ENCODE data around the gene KLHDC9. TPM values are rescaled to one million over a fixed set of nuclear protein-coding genes. Genes with fewer than 3 reads are reported as not detected.

Gene KLHDC9
- total RNA-seq, 2 experiments from 2014 or later: 0.41 TPM; not detected in 1

DNA sequence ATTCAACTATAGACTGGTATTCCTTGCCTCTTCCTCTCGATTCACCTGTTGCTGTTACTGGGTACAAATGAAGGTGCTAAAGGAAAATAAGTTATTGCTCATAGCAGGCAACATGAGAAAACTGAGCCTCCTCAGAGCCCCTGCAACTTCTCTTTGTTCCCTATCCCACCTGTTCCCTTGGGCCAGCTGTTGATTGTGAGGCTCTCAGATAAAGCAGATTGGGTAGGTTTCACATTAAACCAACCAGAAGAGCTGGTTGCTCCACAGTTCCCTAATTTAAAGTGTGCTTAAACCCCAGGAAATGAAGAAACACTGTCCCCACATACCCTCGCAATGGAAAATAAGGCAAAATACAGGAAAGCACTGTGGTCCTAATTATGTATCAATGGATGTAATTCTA is 29.5 kb downstream of the KLHDC9 start:
- H3K27me3 Mint-ChIP-seq: no peaks in the 10 kb centered on the region
- H3K4me1 Mint-ChIP-seq (ENCODE audit: low read depth): peaks cover 53% of the 10 kb centered on the region
- no peaks in the 10 kb centered on the region for H3K9me3 Mint-ChIP-seq
- H3K27ac Mint-ChIP-seq: peak overlapping the region; percentile 65
- Histone ChIP-seq H3K36me3 (ENCODE audit: insufficient read depth, low read length) (peaks cover 65% of the 10 kb centered on the region), H3K4me3 (ENCODE audit: low read length) (no peak overlapping the region), H3K9me3 (ENCODE audit: control insufficient read depth in 1 of 2, insufficient read depth in 1 of 2, low read length in 2 of 2) (no peaks in the 10 kb centered on the region), H3K27me3 (ENCODE audit: control insufficient read depth in 1 of 2, insufficient read depth in 2 of 2, low read length in 2 of 2) (no peaks in the 10 kb centered on the region), H3K4me1 (ENCODE audit: insufficient read depth, low read length) (peaks cover 29% of the 10 kb centered on the region), H3K27ac (ENCODE audit: low read depth in 1 of 2, low read length in 2 of 2) (no peak overlapping the region)
- peaks cover 88% of the 10 kb centered on the region for H3K36me3 Mint-ChIP-seq (ENCODE audit: low read depth)
- no peak overlapping the region for H3K4me3 Mint-ChIP-seq
- TF ChIP-seq, protein P1, sequence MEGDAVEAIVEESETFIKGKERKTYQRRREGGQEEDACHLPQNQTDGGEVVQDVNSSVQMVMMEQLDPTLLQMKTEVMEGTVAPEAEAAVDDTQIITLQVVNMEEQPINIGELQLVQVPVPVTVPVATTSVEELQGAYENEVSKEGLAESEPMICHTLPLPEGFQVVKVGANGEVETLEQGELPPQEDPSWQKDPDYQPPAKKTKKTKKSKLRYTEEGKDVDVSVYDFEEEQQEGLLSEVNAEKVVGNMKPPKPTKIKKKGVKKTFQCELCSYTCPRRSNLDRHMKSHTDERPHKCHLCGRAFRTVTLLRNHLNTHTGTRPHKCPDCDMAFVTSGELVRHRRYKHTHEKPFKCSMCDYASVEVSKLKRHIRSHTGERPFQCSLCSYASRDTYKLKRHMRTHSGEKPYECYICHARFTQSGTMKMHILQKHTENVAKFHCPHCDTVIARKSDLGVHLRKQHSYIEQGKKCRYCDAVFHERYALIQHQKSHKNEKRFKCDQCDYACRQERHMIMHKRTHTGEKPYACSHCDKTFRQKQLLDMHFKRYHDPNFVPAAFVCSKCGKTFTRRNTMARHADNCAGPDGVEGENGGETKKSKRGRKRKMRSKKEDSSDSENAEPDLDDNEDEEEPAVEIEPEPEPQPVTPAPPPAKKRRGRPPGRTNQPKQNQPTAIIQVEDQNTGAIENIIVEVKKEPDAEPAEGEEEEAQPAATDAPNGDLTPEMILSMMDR (IDR thresholded peaks at IDR 0.05): no peak
- ChIA-PET CTCF (interaction anchor here (0.8 to 1.0 kb wide), 2 partner anchors 56 to 261 kb away, joined by 3 read pairs; no protein-coding TSS in a partner anchor), POLR2A (interaction anchor here (0.6 to 1.7 kb wide), 4 partner anchors 10 to 30 kb away, joined by 3 to 8 read pairs (median 4); partner anchors contain the start of genes NIT1, PFDN2 and UFC1)
- DNase-seq: no peak
- ATAC-seq (ENCODE audit: poor library complexity): no peak
- intact Hi-C loops (cut with DNase I, micrococcal nuclease): no loop called here

DNA sequence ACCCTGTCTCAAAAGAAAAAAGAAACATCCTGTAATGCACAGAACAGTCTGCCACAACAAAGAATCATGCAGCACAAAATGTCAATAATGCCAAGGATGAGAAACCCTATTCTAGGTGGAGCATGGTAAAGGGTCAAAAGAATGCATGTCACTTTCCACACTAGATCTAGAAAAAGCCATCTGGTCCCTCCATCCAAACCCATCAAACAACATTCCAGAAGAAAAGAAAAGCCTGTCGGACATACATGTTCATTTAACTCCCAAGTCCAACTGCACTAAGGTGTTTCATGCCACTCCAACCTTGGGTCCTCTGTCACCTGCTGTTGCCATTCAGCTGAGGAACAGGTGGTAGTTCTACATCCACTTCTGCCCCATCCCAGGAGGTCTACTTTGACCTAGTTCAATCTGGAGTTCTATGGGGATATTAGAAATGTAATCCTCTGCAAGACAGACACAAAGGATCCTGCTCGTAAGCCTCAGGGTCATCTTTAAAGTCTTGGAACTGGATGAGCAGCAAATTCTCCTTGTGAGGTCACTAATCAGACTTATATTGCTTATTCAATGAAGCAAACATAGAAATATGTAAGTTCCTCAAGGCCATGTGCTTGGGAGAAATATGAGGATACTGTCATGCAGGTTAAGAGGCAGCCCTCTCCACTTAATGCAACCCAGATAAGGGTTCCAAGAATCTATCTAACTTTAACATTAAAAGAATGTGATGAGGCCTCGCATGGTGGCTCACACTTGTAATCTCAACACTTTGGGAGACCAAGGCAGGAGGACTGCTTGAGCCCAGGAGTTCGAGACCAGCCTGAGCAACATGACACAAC is 30.6 kb downstream of the KLHDC9 start:
- H3K4me1 Mint-ChIP-seq (ENCODE audit: low read depth): peaks cover 53% of the 10 kb centered on the region
- peaks cover 76% of the 10 kb centered on the region for H3K36me3 Mint-ChIP-seq (ENCODE audit: low read depth)
- H3K4me3 ChIP-seq (ENCODE audit: low read length): no peak overlapping the region

DNA sequence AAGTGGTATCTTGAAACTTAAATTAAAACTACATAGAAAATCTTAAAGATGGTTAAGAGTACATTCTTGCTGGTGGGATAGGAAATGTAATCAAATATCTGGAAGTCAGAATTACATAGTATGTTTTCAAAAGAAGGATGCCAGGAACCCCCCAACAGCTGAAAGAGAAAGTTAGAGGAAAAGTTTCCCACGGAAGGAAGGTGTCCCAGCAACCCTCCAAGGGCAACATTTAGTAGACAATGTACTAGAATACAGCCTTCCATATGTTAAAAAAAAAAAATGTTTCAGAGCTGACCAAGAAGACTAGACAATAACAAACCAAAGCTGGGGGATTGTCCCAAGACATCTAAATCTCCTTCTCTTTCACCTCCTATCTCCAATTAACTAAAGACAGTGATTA is 32.1 kb downstream of the KLHDC9 start:
- no peaks in the 10 kb centered on the region for H3K27me3 ChIP-seq (ENCODE audit: control insufficient read depth in 1 of 2, insufficient read depth in 2 of 2, low read length in 2 of 2)
- H3K27ac ChIP-seq (ENCODE audit: low read depth in 1 of 2, low read length in 2 of 2): peak overlapping the region in 1 of 2 donors; percentile 20
- H3K4me1 ChIP-seq (ENCODE audit: insufficient read depth, low read length): peaks cover 49% of the 10 kb centered on the region
- Mint-ChIP-seq H3K4me1 (ENCODE audit: low read depth) (peaks cover 53% of the 10 kb centered on the region), H3K27ac (no peak overlapping the region), H3K27me3 (no peaks in the 10 kb centered on the region), H3K9me3 (no peaks in the 10 kb centered on the region), H3K36me3 (ENCODE audit: low read depth) (peaks cover 62% of the 10 kb centered on the region), H3K4me3 (no peak overlapping the region)
- ATAC-seq (ENCODE audit: poor library complexity): no peak
- no peak for DNase-seq
- ChIA-PET CTCF (interaction anchor here (2.3 kb wide), 1 partner anchor 35 kb away, joined by 5 read pairs; the partner anchor contains the start of gene PPOX), POLR2A (interaction anchor here (0.9 to 3.1 kb wide), 3 partner anchors 12 to 61 kb away, joined by 4 to 35 read pairs (median 5); partner anchors contain the start of genes ARHGAP30, NIT1 and PFDN2)
- H3K4me3 ChIP-seq (ENCODE audit: low read length): no peak overlapping the region
- peaks cover 40% of the 10 kb centered on the region for H3K36me3 ChIP-seq (ENCODE audit: insufficient read depth, low read length)
- TF ChIP-seq, protein P1 (IDR thresholded peaks at IDR 0.05): no peak
- intact Hi-C loops (cut with DNase I, micrococcal nuclease): loop anchor here (5.0 to 10.0 kb wide), 2 partner anchors 37 to 845 kb away; partner anchors contain the start of genes PPOX (in 2 of the 2) and PEX19 (in 1 of the 2)
- no peaks in the 10 kb centered on the region for H3K9me3 ChIP-seq (ENCODE audit: control insufficient read depth in 1 of 2, insufficient read depth in 1 of 2, low read length in 2 of 2)

More for the DNA sequence above, 30.6 kb downstream of the KLHDC9 start:
- Mint-ChIP-seq H3K27me3 (no peaks in the 10 kb centered on the region), H3K4me3 (no peak overlapping the region), H3K27ac (peak overlapping the region; percentile 65), H3K9me3 (no peaks in the 10 kb centered on the region)
- peaks cover 54% of the 10 kb centered on the region for H3K36me3 ChIP-seq (ENCODE audit: insufficient read depth, low read length)
- no peaks in the 10 kb centered on the region for H3K9me3 ChIP-seq (ENCODE audit: control insufficient read depth in 1 of 2, insufficient read depth in 1 of 2, low read length in 2 of 2)
- TF ChIP-seq, protein P1 (IDR thresholded peaks at IDR 0.05): no peak
- intact Hi-C loops (cut with DNase I, micrococcal nuclease): no loop called here
- ChIA-PET CTCF (interaction anchor here (1.7 kb wide), 1 partner anchor 24 kb away, joined by 3 read pairs; no protein-coding TSS in a partner anchor), POLR2A (interaction anchor here (1.7 kb wide), 1 partner anchor 11 kb away, joined by 8 read pairs; the partner anchor contains the start of genes NIT1 and PFDN2)
- no peak overlapping the region for H3K27ac ChIP-seq (ENCODE audit: low read depth in 1 of 2, low read length in 2 of 2)
- peaks cover 39% of the 10 kb centered on the region for H3K4me1 ChIP-seq (ENCODE audit: insufficient read depth, low read length)
- no peak for DNase-seq
- no peaks in the 10 kb centered on the region for H3K27me3 ChIP-seq (ENCODE audit: control insufficient read depth in 1 of 2, insufficient read depth in 2 of 2, low read length in 2 of 2)
- ATAC-seq (ENCODE audit: poor library complexity): no peak
